GM23338 (cell line): ENCODE measurements around the gene ARID1B. TPM values are rescaled to one million over a fixed set of nuclear protein-coding genes. Genes with fewer than 3 reads are reported as not detected.

Experiments
- EZH2 ChIP-seq: fragments of 200-600 bp; sonication (generic); IDR thresholded peaks from one replicate; pipeline ENCODE4 v1.8.0; 2017; ENCODE audit warnings: antibody characterized with exemption, mild to moderate bottlenecking, low read depth; ENCODE audit not compliant: unreplicated experiment
- NANOG ChIP-seq: IDR thresholded peaks from 2 replicates; pipeline ENCODE4 v1.6.1; 2016; ENCODE audit warnings: antibody characterized with exemption, borderline replicate concordance
- ZNF114 ChIP-seq: fragments of 250-450 bp; sonication (Bioruptor Pico); IDR thresholded peaks from 2 replicates; pipeline ENCODE4 v1.5.0; 2020; ENCODE audit warnings: mild to moderate bottlenecking, moderate library complexity
- ZNF331 ChIP-seq: fragments of 250-450 bp; sonication (Bioruptor Pico); IDR thresholded peaks from 2 replicates; pipeline ENCODE4 v1.5.0; 2020; ENCODE audit warnings: low read depth, mild to moderate bottlenecking, moderate library complexity
- polyA plus RNA-seq: library from polyadenylated mRNA; unstranded; fragments of >200 nt; fragmentation: Nextera tagmentation; extraction: Ambion mirVana; gene quantifications from 2 replicates; pipeline ENCODE4 v1.2.1, GENCODE V29; 2016
- total RNA-seq: library from RNA; depleted of rRNA; stranded (reverse); fragments of >200 nt; shearing (Covaris generic); gene quantifications from 2 replicates; pipeline ENCODE4 v1.2.3, GENCODE V29; 2014
- TF ChIP-seq, protein P1 (sequence below): fragments of 250-450 bp; sonication (Bioruptor Pico); IDR thresholded peaks from 2 replicates; pipeline ENCODE4 v1.5.0; 2020; ENCODE audit warnings: mild to moderate bottlenecking, moderate library complexity
- TF ChIP-seq, protein P2 (sequence below), 2 experiments: fragments of 200-600 bp in 1 of 2; sonication (generic) in 1 of 2; conservative IDR thresholded peaks; 2 replicates each; pipeline versions ENCODE4 v1.5.1 to v1.6.1; 2016 to 2017; ENCODE audit warnings: antibody characterized with exemption in 2 of 2, low read depth in 2 of 2, mild to moderate bottlenecking in 2 of 2, moderate library complexity in 1 of 2
- TF ChIP-seq, protein P3 (sequence below): IDR thresholded peaks from one replicate; pipeline ENCODE4 v1.6.1; 2018; ENCODE audit warnings: antibody characterized with exemption; ENCODE audit not compliant: unreplicated experiment

The ARID1B gene
- total and polyA plus RNA-seq, 2 experiments from 2014 or later = 59.3 to 72.2 TPM

DNA sequence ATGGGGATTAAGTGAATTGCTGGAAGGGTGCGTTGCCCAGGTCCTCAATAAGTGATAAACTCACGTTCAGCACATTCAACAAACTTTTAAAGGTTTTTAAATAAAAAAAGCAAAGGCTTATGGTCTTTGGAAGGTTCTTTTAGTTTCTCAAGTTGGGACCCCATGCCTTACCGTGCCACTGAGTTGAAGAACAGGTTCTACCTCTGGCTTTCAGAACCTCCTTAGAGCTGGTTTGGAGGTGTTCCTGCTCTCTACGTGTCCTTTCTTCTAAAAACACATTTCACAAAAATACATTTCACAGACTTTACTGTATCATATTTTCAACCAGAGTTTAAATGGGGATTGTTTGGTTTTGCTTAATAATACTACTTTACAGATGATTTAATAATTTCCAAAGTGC, 29.0 kb downstream of the ARID1B start (continued):
- TF ChIP-seq, protein P1, sequence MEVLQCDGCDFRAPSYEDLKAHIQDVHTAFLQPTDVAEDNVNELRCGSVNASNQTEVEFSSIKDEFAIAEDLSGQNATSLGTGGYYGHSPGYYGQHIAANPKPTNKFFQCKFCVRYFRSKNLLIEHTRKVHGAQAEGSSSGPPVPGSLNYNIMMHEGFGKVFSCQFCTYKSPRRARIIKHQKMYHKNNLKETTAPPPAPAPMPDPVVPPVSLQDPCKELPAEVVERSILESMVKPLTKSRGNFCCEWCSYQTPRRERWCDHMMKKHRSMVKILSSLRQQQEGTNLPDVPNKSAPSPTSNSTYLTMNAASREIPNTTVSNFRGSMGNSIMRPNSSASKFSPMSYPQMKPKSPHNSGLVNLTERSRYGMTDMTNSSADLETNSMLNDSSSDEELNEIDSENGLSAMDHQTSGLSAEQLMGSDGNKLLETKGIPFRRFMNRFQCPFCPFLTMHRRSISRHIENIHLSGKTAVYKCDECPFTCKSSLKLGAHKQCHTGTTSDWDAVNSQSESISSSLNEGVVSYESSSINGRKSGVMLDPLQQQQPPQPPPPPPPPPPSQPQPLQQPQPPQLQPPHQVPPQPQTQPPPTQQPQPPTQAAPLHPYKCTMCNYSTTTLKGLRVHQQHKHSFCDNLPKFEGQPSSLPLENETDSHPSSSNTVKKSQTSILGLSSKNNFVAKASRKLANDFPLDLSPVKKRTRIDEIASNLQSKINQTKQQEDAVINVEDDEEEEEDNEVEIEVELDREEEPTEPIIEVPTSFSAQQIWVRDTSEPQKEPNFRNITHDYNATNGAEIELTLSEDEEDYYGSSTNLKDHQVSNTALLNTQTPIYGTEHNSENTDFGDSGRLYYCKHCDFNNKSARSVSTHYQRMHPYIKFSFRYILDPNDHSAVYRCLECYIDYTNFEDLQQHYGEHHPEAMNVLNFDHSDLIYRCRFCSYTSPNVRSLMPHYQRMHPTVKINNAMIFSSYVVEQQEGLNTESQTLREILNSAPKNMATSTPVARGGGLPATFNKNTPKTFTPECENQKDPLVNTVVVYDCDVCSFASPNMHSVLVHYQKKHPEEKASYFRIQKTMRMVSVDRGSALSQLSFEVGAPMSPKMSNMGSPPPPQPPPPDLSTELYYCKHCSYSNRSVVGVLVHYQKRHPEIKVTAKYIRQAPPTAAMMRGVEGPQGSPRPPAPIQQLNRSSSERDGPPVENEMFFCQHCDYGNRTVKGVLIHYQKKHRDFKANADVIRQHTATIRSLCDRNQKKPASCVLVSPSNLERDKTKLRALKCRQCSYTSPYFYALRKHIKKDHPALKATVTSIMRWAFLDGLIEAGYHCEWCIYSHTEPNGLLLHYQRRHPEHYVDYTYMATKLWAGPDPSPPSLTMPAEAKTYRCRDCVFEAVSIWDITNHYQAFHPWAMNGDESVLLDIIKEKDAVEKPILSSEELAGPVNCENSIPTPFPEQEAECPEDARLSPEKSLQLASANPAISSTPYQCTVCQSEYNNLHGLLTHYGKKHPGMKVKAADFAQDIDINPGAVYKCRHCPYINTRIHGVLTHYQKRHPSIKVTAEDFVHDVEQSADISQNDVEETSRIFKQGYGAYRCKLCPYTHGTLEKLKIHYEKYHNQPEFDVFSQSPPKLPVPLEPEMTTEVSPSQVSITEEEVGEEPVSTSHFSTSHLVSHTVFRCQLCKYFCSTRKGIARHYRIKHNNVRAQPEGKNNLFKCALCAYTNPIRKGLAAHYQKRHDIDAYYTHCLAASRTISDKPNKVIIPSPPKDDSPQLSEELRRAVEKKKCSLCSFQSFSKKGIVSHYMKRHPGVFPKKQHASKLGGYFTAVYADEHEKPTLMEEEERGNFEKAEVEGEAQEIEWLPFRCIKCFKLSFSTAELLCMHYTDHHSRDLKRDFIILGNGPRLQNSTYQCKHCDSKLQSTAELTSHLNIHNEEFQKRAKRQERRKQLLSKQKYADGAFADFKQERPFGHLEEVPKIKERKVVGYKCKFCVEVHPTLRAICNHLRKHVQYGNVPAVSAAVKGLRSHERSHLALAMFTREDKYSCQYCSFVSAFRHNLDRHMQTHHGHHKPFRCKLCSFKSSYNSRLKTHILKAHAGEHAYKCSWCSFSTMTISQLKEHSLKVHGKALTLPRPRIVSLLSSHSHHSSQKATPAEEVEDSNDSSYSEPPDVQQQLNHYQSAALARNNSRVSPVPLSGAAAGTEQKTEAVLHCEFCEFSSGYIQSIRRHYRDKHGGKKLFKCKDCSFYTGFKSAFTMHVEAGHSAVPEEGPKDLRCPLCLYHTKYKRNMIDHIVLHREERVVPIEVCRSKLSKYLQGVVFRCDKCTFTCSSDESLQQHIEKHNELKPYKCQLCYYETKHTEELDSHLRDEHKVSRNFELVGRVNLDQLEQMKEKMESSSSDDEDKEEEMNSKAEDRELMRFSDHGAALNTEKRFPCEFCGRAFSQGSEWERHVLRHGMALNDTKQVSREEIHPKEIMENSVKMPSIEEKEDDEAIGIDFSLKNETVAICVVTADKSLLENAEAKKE = no peak
- TF ChIP-seq EZH2 (no peak), ZNF114 (no peak), NANOG (no peak), ZNF331 (no peak)
- TF ChIP-seq, protein P2, sequence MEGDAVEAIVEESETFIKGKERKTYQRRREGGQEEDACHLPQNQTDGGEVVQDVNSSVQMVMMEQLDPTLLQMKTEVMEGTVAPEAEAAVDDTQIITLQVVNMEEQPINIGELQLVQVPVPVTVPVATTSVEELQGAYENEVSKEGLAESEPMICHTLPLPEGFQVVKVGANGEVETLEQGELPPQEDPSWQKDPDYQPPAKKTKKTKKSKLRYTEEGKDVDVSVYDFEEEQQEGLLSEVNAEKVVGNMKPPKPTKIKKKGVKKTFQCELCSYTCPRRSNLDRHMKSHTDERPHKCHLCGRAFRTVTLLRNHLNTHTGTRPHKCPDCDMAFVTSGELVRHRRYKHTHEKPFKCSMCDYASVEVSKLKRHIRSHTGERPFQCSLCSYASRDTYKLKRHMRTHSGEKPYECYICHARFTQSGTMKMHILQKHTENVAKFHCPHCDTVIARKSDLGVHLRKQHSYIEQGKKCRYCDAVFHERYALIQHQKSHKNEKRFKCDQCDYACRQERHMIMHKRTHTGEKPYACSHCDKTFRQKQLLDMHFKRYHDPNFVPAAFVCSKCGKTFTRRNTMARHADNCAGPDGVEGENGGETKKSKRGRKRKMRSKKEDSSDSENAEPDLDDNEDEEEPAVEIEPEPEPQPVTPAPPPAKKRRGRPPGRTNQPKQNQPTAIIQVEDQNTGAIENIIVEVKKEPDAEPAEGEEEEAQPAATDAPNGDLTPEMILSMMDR (conservative IDR thresholded peaks at IDR 0.05; ENCODE audit: low read depth in 2 of 2) = no peak
- TF ChIP-seq, protein P3, sequence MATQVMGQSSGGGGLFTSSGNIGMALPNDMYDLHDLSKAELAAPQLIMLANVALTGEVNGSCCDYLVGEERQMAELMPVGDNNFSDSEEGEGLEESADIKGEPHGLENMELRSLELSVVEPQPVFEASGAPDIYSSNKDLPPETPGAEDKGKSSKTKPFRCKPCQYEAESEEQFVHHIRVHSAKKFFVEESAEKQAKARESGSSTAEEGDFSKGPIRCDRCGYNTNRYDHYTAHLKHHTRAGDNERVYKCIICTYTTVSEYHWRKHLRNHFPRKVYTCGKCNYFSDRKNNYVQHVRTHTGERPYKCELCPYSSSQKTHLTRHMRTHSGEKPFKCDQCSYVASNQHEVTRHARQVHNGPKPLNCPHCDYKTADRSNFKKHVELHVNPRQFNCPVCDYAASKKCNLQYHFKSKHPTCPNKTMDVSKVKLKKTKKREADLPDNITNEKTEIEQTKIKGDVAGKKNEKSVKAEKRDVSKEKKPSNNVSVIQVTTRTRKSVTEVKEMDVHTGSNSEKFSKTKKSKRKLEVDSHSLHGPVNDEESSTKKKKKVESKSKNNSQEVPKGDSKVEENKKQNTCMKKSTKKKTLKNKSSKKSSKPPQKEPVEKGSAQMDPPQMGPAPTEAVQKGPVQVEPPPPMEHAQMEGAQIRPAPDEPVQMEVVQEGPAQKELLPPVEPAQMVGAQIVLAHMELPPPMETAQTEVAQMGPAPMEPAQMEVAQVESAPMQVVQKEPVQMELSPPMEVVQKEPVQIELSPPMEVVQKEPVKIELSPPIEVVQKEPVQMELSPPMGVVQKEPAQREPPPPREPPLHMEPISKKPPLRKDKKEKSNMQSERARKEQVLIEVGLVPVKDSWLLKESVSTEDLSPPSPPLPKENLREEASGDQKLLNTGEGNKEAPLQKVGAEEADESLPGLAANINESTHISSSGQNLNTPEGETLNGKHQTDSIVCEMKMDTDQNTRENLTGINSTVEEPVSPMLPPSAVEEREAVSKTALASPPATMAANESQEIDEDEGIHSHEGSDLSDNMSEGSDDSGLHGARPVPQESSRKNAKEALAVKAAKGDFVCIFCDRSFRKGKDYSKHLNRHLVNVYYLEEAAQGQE = no peak
